Panc1 (cell line): ENCODE measurements around the gene ATXN7L1.

ENCODE experiments used
- SIN3A ChIP-seq: IDR thresholded peaks from 2 replicates; pipeline ENCODE4 v1.6.1; 2012; ENCODE audit warnings: low read depth, mild to moderate bottlenecking, low read length, moderate library complexity, borderline replicate concordance; ENCODE audit not compliant: insufficient read depth
- TF ChIP-seq, protein P1 (sequence below): fragments of 450-650 bp; IDR thresholded peaks from 2 replicates; pipeline ENCODE4 v1.5.1; 2017; ENCODE audit warnings: mild to moderate bottlenecking
- TF ChIP-seq, protein P2 (sequence below), 2 experiments: IDR thresholded peaks; 2 replicates each; pipeline ENCODE4 v1.6.1; 2011 to 2012; ENCODE audit warnings: low read depth in 2 of 2, control low read depth in 1 of 2, low read length in 1 of 2, mild to moderate bottlenecking in 1 of 2, moderate library complexity in 1 of 2; ENCODE audit not compliant: insufficient read depth in 1 of 2

DNA sequence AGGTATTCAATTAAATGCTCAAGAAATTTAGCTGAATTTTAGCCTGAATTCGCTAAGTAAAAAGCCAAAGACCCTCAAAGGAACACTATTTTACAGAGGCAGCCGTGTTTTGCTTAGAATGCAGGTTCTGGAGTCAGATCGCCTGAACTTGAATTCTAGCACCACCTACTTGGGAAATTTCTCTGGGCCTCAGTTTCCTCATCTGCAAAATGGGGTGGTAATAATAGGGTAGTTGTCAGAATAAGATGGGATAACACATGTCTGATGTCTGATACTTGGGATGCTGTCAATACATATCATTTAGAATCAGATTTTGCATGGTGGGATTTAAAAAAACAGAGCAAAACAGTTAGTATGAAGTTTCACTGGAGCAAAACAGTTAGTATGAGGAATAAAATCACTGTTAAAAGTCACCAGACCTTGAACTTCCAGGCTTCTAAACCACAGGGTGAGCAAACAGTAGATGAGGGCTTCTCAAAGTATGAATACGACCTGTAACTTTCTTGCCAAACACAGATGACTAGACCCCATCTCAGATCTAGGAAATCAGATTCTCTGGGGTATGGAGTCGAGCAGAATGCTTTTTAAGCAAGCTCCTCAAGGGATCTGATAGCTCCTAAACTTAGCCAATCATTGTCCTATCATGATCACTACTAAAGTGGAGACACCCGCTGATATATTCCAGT lies 75.4 kb downstream of the ATXN7L1 start:
- TF ChIP-seq, protein P1, sequence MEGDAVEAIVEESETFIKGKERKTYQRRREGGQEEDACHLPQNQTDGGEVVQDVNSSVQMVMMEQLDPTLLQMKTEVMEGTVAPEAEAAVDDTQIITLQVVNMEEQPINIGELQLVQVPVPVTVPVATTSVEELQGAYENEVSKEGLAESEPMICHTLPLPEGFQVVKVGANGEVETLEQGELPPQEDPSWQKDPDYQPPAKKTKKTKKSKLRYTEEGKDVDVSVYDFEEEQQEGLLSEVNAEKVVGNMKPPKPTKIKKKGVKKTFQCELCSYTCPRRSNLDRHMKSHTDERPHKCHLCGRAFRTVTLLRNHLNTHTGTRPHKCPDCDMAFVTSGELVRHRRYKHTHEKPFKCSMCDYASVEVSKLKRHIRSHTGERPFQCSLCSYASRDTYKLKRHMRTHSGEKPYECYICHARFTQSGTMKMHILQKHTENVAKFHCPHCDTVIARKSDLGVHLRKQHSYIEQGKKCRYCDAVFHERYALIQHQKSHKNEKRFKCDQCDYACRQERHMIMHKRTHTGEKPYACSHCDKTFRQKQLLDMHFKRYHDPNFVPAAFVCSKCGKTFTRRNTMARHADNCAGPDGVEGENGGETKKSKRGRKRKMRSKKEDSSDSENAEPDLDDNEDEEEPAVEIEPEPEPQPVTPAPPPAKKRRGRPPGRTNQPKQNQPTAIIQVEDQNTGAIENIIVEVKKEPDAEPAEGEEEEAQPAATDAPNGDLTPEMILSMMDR = no peak
- TF ChIP-seq, protein P2, sequence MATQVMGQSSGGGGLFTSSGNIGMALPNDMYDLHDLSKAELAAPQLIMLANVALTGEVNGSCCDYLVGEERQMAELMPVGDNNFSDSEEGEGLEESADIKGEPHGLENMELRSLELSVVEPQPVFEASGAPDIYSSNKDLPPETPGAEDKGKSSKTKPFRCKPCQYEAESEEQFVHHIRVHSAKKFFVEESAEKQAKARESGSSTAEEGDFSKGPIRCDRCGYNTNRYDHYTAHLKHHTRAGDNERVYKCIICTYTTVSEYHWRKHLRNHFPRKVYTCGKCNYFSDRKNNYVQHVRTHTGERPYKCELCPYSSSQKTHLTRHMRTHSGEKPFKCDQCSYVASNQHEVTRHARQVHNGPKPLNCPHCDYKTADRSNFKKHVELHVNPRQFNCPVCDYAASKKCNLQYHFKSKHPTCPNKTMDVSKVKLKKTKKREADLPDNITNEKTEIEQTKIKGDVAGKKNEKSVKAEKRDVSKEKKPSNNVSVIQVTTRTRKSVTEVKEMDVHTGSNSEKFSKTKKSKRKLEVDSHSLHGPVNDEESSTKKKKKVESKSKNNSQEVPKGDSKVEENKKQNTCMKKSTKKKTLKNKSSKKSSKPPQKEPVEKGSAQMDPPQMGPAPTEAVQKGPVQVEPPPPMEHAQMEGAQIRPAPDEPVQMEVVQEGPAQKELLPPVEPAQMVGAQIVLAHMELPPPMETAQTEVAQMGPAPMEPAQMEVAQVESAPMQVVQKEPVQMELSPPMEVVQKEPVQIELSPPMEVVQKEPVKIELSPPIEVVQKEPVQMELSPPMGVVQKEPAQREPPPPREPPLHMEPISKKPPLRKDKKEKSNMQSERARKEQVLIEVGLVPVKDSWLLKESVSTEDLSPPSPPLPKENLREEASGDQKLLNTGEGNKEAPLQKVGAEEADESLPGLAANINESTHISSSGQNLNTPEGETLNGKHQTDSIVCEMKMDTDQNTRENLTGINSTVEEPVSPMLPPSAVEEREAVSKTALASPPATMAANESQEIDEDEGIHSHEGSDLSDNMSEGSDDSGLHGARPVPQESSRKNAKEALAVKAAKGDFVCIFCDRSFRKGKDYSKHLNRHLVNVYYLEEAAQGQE (IDR thresholded peaks at IDR 0.05; ENCODE audit: insufficient read depth in 1 of 2, low read depth in 2 of 2, low read length in 1 of 2) = no peak
- TF ChIP-seq SIN3A = no peak
